NK-92 (cell line): Measurements from ENCODE around the gene MACIR.

Source experiments
- DNase-seq: peaks from one replicate; lab custom pipeline; 2025; ENCODE audit not compliant: unreplicated experiment; lab: John Stamatoyannopoulos, UW

MACIR gene

DNA sequence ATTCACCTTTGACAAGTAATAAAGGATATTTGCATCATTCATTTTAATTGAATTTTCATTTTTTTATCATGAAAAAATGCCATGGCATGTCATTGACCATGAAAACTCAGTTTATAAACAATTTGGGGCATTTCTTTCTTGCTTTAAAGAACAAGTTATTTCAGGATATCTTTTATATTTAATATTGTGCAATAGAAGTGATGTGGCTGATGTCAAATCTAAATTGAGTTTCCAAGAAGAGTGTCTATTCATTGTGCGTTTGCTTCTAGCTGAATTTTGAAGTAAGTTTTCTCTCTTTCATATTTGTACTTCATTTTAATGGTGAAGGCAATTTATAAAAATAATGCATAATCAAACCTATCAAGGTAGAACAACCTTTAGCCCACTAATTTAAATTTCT lies 30.5 kb downstream of the MACIR start:
- no peak for DNase-seq

DNA sequence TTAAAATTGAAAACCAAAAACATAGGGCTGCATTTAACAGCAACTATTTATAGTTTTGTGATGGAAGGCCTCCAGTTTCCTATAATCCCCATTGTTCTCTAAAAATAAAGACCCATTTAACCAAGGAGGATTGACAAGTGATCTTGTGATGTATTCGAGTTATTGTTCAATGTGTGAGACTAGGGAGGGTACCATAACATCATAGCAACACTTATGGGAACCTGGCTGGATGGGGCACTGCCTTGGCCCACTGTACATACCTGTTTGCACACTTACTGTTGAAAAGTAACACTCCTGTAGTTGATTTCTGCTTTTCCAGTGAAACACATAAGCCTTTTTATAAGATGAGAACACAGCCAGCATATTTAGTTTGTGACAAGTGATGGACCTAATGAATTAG lies 32.3 kb downstream of the MACIR start:
- no peak for DNase-seq

DNA sequence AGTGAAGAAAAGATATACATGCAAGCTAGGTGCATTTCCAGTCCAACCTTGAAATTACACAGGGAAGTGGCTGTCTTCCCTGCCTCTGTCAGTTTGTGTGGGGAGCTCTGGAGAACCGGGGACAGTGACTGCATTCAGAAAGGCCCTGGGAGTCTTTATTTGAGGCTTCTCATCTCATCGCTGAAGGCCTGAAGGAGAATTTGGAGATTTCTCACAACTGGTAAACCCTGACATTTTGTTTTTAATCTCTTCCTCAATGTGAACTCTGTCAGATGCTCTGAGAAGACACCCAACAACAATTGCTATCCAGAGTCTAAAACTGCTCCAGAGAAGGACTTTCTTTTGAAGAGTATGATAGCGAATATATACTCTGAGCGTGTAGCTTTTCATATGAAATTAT lies 33.0 kb downstream of the MACIR start:
- no peak for DNase-seq

DNA sequence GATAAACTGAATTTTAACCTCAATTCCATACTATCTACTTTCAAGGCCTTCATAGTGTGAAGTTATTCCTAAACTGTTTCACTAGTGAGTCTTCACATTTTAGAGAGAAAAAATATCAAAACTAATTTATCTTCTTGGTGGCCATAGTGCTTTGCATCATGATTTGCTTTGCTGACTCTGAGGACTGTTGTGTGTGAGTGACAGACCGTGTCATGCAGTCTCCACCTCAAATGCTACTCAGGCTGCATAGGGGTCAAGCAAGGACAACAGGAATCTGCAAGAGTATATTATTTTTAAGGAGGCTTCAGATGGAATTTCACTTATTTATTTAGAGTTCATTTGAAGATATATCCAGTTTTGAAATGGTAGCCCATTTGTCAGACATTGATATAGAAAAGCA lies 34.5 kb downstream of the MACIR start:
- DNase-seq = no peak

DNA sequence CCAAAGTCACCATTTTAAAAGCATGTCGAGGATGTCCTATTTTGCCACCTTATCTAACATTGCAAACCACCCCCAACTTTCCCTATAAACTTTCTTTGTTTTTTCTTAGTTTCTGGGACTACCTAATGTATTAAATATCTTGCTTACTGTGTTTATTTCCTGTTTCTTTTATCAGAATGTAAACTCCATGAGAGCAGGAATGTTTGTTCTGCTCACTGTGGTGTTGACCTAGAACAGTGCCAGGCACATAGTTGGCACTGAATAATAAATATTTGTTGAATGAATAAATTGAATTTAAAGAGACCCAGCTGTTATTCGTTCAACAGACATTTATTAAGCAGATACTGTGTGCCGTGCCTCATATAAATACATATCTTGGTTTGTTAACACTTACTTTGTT lies 35.2 kb downstream of the MACIR start:
- no peak for DNase-seq

DNA sequence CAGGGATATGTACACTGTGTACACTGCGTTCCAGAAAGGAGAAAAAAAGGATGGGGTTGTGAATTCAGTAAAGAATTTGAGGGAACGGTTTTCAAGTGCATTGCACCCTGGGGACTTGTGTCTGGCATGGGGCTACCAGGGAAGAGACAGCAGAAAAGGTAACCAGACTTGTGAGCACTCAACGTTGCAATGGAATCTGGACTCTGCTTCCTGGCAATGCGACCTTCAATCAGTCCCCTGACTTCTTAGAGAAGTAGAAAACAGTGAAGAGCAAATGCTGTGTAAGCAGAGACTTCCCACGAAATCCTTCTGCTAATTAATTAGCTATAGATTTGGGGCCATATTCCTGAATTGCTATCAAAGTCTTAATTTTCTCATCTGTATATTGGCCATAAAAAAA lies 36.3 kb downstream of the MACIR start:
- DNase-seq = no peak

DNA sequence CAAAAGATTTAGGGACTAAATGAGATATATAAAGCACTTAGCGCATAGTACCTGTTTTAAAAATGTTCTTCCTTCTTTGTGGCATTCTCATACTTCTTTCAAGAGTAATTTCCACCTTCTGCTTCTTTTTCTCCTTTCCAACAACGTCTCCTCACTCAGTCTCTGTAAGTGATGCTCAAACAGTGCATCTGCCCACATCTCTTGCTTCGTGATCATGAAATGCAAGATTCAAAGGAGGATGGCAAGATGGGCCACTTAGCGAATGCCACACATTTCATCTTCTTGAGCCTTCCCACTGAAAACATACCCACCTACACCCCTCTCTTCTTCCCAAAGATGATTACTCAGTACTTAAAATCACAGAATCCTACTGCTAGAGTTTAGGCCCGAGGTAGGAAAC lies 36.9 kb downstream of the MACIR start:
- DNase-seq = no peak

DNA sequence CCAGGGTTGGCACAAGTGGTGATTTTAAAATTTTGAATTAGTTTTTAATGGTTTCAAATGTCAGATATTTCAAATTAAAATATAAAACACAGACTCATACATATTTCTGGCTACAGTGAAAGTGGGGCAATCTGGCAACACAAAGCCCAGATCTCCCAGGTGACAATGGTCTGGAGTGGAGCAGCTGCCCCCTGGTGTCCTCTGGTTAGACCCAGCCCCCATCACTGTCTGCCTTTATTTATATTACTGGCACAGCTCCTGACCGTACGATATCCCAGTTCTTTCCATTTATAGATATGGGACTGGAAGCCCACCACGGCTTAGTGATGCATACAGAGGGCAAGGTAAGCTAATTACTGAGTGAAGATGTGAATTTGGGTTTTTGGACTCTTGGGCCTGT lies 37.3 kb downstream of the MACIR start:
- DNase-seq = no peak

DNA sequence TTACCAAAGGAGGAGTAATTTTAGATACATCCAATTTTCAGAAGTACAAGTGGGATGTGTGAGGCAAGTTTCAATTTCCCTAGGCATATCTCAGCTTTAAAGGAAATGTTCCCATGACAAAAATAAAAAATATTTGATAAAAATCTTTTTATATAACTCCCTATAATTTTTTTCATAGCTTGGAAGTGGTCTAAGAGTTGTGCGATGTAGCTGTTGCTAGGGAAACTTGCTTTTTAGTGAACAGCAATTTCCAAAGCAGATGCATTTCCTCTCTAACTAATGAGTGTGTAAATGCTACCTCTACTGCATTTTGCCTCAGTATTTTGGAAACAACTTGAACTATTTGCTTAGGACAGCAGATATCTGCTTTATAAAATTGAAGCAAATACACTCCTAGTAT lies 39.6 kb downstream of the MACIR start:
- DNase-seq = no peak

DNA sequence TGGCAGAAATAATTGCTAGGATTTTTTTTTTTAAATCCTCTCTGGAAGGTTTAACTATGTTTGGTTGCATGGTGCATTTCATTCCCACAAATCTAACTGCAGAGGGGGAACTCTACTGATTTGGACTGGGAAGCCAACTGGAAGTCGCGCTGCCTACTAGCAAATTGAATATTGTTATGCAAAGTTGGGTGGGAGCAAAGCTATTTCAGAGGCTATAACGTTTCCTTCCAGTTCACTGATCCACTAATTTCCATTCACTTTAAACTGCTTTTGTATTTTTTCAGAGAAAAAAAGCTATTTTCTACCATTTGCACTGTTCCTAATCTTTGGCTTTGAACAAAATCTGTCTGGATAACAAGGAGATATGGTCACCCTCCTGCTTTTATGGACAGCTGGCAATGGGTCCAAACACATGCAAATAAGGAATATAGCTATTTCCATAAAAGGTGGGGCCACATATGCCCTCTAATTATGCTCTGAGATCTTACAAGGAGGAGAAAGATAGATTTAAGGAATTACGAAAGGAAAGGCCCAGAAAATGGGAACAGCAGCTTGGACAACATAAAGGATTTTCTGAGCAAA lies 40.1 kb downstream of the MACIR start:
- no peak for DNase-seq

DNA sequence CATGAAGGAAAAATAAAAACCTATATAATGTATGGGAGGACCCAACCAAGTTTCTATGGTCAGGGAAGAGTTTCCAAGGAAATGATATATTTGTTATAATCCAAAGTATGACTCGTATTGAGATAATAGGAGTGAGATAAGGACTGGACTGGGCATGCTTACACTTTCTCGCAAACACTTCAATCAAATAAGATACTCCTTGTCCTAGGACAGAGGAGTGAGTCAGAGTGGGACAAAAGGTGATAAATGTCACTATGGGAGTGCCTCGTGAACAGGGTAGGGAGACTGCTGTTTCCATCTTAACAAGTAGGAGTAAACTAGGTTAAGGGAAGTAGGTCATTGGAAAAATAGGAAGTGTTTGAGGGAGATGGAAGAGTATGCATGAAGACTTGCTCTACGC lies 47.2 kb downstream of the MACIR start:
- no peak for DNase-seq

DNA sequence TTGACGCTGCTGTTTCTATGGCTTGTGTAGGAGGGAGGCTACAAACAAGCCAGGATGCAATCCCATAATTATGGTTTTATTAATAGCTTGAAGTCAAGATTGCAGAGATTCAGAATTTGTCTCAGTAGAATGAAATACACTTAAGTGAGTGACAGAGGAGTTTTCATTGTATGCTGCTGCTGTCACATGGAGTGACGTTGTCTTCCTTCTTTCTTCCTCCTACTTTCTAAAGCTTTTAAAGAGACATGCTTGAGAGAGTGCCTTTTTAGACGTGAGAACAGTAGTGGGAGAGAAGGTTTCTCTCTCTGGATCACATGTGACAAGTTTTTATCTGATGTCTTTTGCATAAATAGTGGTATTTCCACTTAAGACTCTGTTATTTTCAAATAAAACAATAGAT lies 48.9 kb downstream of the MACIR start:
- DNase-seq = no peak

DNA sequence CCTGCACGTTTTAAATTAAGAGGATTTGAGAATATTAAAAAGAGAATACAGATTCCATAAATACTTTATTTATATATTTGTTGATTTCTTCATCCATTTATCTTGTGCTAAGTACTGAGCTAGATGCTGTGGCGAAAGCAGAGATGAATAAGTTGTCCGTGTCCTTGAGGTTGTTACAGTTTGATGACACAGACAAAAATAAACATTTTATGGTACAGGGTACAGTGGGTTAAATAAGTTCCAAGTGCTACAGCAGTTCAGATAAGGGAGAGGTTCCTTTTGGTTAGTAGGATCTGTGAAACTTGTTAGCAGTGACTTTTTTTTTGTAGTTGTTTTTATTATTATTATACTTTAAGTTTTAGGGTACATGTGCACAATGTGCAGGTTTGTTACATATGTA lies 50.2 kb downstream of the MACIR start:
- DNase-seq = no peak

DNA sequence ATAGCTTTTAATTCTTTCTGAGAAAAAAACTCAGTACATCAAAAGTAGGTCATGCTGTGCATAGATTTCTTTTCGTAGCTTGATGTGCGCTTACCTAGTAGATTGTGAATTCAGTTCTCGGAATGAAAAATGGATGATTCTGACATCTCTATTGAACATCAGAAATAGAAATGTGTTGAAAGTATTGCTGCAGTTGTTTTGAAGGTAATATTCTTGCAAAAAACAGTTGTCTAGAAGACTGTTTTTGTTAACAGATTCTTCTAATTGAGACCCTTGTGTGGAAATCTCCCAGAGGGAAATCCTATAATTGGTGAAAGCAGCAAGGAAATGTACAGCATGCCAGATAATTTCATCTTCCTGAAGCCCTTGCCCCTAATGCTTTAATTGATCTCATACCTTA lies 54.5 kb downstream of the MACIR start:
- no peak for DNase-seq

DNA sequence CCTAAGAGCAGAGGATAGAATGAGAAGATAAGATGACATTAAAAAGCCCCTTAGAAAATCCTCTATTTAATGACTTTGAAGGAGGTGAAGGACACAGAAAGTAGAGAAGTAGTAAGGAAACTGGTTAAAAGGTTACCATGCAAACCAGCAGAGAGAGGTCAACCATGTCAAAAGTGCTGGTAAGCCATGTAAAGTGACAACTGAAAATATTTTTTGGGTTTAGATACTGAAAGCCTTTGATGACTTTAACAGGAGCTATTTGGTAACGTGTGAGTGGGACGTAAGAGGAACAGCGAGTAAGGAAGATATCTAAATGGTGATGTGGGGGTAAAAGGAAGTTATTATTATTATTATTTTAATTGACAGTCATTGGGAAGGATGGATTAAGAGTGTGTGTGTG lies 56.9 kb downstream of the MACIR start:
- DNase-seq = no peak

DNA sequence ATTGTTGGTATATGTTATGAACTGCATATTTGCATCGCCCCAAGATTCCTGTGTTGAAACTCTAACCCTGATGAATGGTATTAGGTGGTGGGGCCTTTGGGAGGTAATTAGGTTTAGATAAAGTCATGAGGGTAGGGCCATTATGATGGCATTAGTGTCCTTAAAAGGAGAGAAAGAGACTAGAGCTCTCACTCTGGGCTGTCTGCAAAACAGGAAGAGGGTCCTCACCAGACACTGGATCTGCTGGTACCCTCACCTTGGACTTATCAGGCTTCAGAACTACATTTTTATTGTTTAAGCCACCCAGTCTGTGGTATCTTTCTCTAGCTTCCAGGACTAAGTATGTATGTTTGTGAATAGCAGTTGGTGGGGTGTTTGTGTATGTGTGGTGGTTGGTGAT lies 68.9 kb downstream of the MACIR start:
- DNase-seq = no peak

DNA sequence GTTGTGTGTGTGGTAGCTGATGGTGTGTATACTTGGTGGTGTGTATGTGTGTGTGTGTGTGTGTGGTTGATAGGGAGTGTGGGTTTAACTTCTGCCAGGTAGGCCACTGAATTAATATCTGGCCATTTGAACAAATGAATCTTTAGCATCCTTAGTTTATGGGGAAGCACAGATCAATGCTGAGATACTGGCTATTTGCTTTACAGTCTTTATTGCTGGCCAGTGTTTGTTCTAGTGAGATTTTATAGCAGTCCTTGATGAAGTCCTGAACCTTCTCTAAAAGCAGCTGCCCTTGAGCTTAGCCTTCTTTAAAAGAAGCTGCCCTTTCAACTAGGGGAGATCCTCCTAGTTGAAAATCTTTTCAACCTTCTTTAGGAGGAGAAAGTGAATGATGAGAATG lies 69.3 kb downstream of the MACIR start:
- no peak for DNase-seq
